ENCODE measurements around the gene TLE3. TPM values are rescaled to one million over a fixed set of nuclear protein-coding genes. Genes with fewer than 3 reads are reported as not detected.

The TLE3 gene
- total RNA-seq, 1 donor = 196 TPM

GRCh38 chr15:70097063-70097320 is 725 bp downstream of the TLE3 start:
- H3K4me1 ChIP-seq (ENCODE audit: insufficient read depth, low read length) = peaks cover 72% of the 10 kb centered on the region
- peak overlapping the region; percentile 82 for H3K4me3 ChIP-seq (ENCODE audit: low read length)
- H3K27me3 ChIP-seq (ENCODE audit: insufficient read depth, low read length) = peaks cover 10% of the 10 kb centered on the region
- no peaks in the 10 kb centered on the region for H3K9me3 ChIP-seq (ENCODE audit: low read depth, low read length)

- Histone ChIP-seq H3K4me3 (ENCODE audit: low read length) (peak overlapping the region; percentile 82), H3K27me3 (ENCODE audit: insufficient read depth, low read length) (peaks cover 4% of the 10 kb centered on the region), H3K9me3 (ENCODE audit: low read depth, low read length) (no peaks in the 10 kb centered on the region), H3K4me1 (ENCODE audit: insufficient read depth, low read length) (peaks cover 72% of the 10 kb centered on the region)
Observed at GRCh38 chr15:70096215-70097062, 1.3 kb downstream of the TLE3 start.

GRCh38 chr15:70095408-70096214 is 2.1 kb downstream of the TLE3 start:
- peak overlapping the region; percentile 82 for H3K4me3 ChIP-seq (ENCODE audit: low read length)
- peaks cover 72% of the 10 kb centered on the region for H3K4me1 ChIP-seq (ENCODE audit: insufficient read depth, low read length)
- no peaks in the 10 kb centered on the region for H3K27me3 ChIP-seq (ENCODE audit: insufficient read depth, low read length)
- no peaks in the 10 kb centered on the region for H3K9me3 ChIP-seq (ENCODE audit: low read depth, low read length)

- peaks cover 68% of the 10 kb centered on the region for H3K4me1 ChIP-seq (ENCODE audit: insufficient read depth, low read length)
- H3K27me3 ChIP-seq (ENCODE audit: insufficient read depth, low read length) = no peaks in the 10 kb centered on the region
- no peaks in the 10 kb centered on the region for H3K9me3 ChIP-seq (ENCODE audit: low read depth, low read length)
- peak overlapping the region; percentile 82 for H3K4me3 ChIP-seq (ENCODE audit: low read length)
Observed at GRCh38 chr15:70094690-70095311, 2.9 kb downstream of the TLE3 start.

GRCh38 chr15:70093481-70094319 is 4.0 kb downstream of the TLE3 start:
- Histone ChIP-seq H3K4me1 (ENCODE audit: insufficient read depth, low read length) (peaks cover 73% of the 10 kb centered on the region), H3K9me3 (ENCODE audit: low read depth, low read length) (no peaks in the 10 kb centered on the region), H3K27me3 (ENCODE audit: insufficient read depth, low read length) (no peaks in the 10 kb centered on the region), H3K4me3 (ENCODE audit: low read length) (no peak overlapping the region)

GRCh38 chr15:70093070-70093469 is 4.6 kb downstream of the TLE3 start:
- Histone ChIP-seq H3K4me3 (ENCODE audit: low read length) (no peak overlapping the region), H3K4me1 (ENCODE audit: insufficient read depth, low read length) (peaks cover 72% of the 10 kb centered on the region), H3K9me3 (ENCODE audit: low read depth, low read length) (no peaks in the 10 kb centered on the region), H3K27me3 (ENCODE audit: insufficient read depth, low read length) (no peaks in the 10 kb centered on the region)

- Histone ChIP-seq H3K4me3 (ENCODE audit: low read length) (no peak overlapping the region), H3K9me3 (ENCODE audit: low read depth, low read length) (no peaks in the 10 kb centered on the region), H3K4me1 (ENCODE audit: insufficient read depth, low read length) (peaks cover 74% of the 10 kb centered on the region), H3K27me3 (ENCODE audit: insufficient read depth, low read length) (no peaks in the 10 kb centered on the region)
Observed at GRCh38 chr15:70092464-70093027, 5.2 kb downstream of the TLE3 start.

GRCh38 chr15:70091726-70092463 is 5.8 kb downstream of the TLE3 start:
- Histone ChIP-seq H3K4me3 (ENCODE audit: low read length) (no peak overlapping the region), H3K9me3 (ENCODE audit: low read depth, low read length) (no peaks in the 10 kb centered on the region), H3K4me1 (ENCODE audit: insufficient read depth, low read length) (peaks cover 81% of the 10 kb centered on the region), H3K27me3 (ENCODE audit: insufficient read depth, low read length) (no peaks in the 10 kb centered on the region)

GRCh38 chr15:70090436-70091296 is 7.1 kb downstream of the TLE3 start:
- H3K27me3 ChIP-seq (ENCODE audit: insufficient read depth, low read length) = no peaks in the 10 kb centered on the region
- peaks cover 92% of the 10 kb centered on the region for H3K4me1 ChIP-seq (ENCODE audit: insufficient read depth, low read length)
- no peaks in the 10 kb centered on the region for H3K9me3 ChIP-seq (ENCODE audit: low read depth, low read length)
- no peak overlapping the region for H3K4me3 ChIP-seq (ENCODE audit: low read length)

GRCh38 chr15:70089692-70089971 is 8.1 kb downstream of the TLE3 start:
- Histone ChIP-seq H3K9me3 (ENCODE audit: low read depth, low read length) (no peaks in the 10 kb centered on the region), H3K4me3 (ENCODE audit: low read length) (no peak overlapping the region), H3K27me3 (ENCODE audit: insufficient read depth, low read length) (no peaks in the 10 kb centered on the region), H3K4me1 (ENCODE audit: insufficient read depth, low read length) (peaks cover 92% of the 10 kb centered on the region)

- Histone ChIP-seq H3K9me3 (ENCODE audit: low read depth, low read length) (no peaks in the 10 kb centered on the region), H3K4me3 (ENCODE audit: low read length) (no peak overlapping the region), H3K4me1 (ENCODE audit: insufficient read depth, low read length) (peaks cover 92% of the 10 kb centered on the region), H3K27me3 (ENCODE audit: insufficient read depth, low read length) (no peaks in the 10 kb centered on the region)
Observed at GRCh38 chr15:70088887-70089691, 8.6 kb downstream of the TLE3 start.

- H3K27me3 ChIP-seq (ENCODE audit: insufficient read depth, low read length) = no peaks in the 10 kb centered on the region
- H3K4me3 ChIP-seq (ENCODE audit: low read length) = no peak overlapping the region
- H3K9me3 ChIP-seq (ENCODE audit: low read depth, low read length) = no peaks in the 10 kb centered on the region
- H3K4me1 ChIP-seq (ENCODE audit: insufficient read depth, low read length) = peaks cover 85% of the 10 kb centered on the region
Observed at GRCh38 chr15:70088455-70088854, 9.3 kb downstream of the TLE3 start.

Measured in mononuclear cell (primary cell).